MM.1S (cell line): ENCODE results near the gene GCSAM.

Experiments used
- DNase-seq: peaks from one replicate; pipeline ENCODE4 v3.0.0-alpha.2; 2015
- H2AFZ ChIP-seq: fragments of 300-600 bp; sonication (generic); 2 replicates; pipeline ENCODE4 v1.6.0; 2016; ENCODE audit warnings: antibody characterized with exemption, low read length
- H3F3A ChIP-seq: fragments of 300-600 bp; sonication (generic); 2 replicates; pipeline ENCODE4 v1.6.1; 2016; ENCODE audit warnings: mild to moderate bottlenecking, antibody characterized with exemption, low read length, moderate library complexity, mixed read lengths; ENCODE audit not compliant: insufficient read depth
- H3K27ac ChIP-seq: fragments of 300-600 bp; sonication (generic); 2 replicates; pipeline ENCODE4 v1.5.1; 2016; ENCODE audit warnings: mild to moderate bottlenecking, low read length
- H3K27me3 ChIP-seq: fragments of 300-600 bp; sonication (generic); replicated peaks from 2 replicates; pipeline ENCODE4 v1.6.0; 2016; ENCODE audit warnings: low read length; ENCODE audit not compliant: insufficient read depth
- H3K36me3 ChIP-seq: fragments of 300-600 bp; sonication (generic); replicated peaks from 2 replicates; pipeline ENCODE4 v1.6.1; 2016; ENCODE audit warnings: mild to moderate bottlenecking, low read length, mixed read lengths; ENCODE audit not compliant: insufficient read depth
- H3K4me1 ChIP-seq: fragments of 300-600 bp; sonication (generic); 2 replicates; pipeline ENCODE4 v1.6.1; 2016; ENCODE audit warnings: low read length, mixed read lengths
- H3K4me2 ChIP-seq: fragments of 300-600 bp; sonication (generic); 2 replicates; pipeline ENCODE4 v1.6.0; 2016; ENCODE audit warnings: low read depth, low read length
- H3K4me3 ChIP-seq: fragments of 300-600 bp; sonication (generic); 2 replicates; pipeline ENCODE4 v1.5.1; 2016; ENCODE audit warnings: low read length, mixed read lengths
- H3K79me2 ChIP-seq: fragments of 300-600 bp; sonication (generic); 2 replicates; pipeline ENCODE4 v1.6.1; 2016; ENCODE audit warnings: mixed run types, low read length, mixed read lengths
- H3K9ac ChIP-seq: fragments of 300-600 bp; sonication (generic); 2 replicates; pipeline ENCODE4 v1.6.1; 2016; ENCODE audit warnings: low read length, mixed read lengths
- H3K9me2 ChIP-seq: fragments of 300-600 bp; sonication (generic); replicated peaks from 2 replicates; pipeline ENCODE4 v1.6.1; 2016; ENCODE audit warnings: mild to moderate bottlenecking, low read length, mixed read lengths; ENCODE audit not compliant: insufficient read depth
- H3K9me3 ChIP-seq: fragments of 300-600 bp; sonication (generic); replicated peaks from 2 replicates; pipeline ENCODE4 v1.6.1; 2016; ENCODE audit warnings: mild to moderate bottlenecking, low read length, mixed read lengths; ENCODE audit not compliant: insufficient read depth
- H4K20me1 ChIP-seq: fragments of 300-600 bp; sonication (generic); 2 replicates; pipeline ENCODE4 v1.6.1; 2016; ENCODE audit warnings: mild to moderate bottlenecking, low read length, moderate library complexity, mixed read lengths; ENCODE audit not compliant: insufficient read depth
- EZH2 ChIP-seq: fragments of 300-600 bp; sonication (generic); optimal IDR thresholded peaks from 2 replicates; pipeline ENCODE3; 2017; ENCODE audit warnings: low read depth, mild to moderate bottlenecking, antibody characterized with exemption, low read length, mixed read lengths
- EZH2phosphoT487 ChIP-seq: fragments of 300-600 bp; sonication (generic); IDR thresholded peaks from 2 replicates; pipeline ENCODE4 v1.6.1; 2018; ENCODE audit warnings: antibody characterized with exemption, low read length
- TF ChIP-seq, protein P1 (sequence below): fragments of 300-600 bp; sonication (generic); IDR thresholded peaks from 2 replicates; pipeline ENCODE4 v1.5.1; 2016; ENCODE audit warnings: antibody characterized with exemption, low read length, mixed read lengths

GCSAM gene

DNA sequence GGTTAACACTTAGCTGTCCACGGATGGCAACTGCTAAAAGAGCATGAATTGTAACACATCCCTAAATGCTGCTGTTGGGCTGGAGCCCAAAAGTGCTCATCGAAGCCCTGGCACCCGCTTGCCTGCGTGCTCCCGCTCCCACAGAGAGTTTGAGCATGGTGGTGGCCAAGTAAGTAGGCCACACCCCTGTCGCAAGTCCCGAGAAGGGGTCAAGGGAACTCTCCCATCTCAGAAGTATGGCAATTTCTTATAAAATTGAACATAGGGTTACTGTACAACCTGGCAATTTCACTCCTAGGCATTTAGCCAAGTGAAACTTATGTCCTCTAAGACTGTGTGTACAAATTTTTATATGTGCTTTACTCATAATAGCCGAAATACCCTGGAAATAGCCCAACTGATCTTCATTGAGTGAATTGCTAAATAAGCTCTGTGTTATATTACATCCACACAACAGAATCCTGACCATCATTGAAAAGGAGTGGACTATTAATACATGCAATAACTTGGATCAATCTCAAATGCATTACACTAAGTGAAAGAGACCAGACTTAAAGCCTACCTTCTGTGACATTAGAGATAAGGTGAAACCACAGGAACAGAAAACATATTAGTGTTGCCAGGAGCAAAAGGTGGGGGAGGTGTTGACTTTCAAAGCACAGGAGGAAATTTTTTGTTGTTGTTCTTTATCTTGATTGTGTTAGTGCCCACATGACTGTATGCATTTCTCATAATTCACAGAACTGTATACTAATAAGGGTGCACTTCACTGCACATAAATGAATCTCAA, 1.5 kb upstream of the GCSAM start:
- TF ChIP-seq EZH2phosphoT487 (no peak), EZH2 (no peak)
- TF ChIP-seq, protein P1, sequence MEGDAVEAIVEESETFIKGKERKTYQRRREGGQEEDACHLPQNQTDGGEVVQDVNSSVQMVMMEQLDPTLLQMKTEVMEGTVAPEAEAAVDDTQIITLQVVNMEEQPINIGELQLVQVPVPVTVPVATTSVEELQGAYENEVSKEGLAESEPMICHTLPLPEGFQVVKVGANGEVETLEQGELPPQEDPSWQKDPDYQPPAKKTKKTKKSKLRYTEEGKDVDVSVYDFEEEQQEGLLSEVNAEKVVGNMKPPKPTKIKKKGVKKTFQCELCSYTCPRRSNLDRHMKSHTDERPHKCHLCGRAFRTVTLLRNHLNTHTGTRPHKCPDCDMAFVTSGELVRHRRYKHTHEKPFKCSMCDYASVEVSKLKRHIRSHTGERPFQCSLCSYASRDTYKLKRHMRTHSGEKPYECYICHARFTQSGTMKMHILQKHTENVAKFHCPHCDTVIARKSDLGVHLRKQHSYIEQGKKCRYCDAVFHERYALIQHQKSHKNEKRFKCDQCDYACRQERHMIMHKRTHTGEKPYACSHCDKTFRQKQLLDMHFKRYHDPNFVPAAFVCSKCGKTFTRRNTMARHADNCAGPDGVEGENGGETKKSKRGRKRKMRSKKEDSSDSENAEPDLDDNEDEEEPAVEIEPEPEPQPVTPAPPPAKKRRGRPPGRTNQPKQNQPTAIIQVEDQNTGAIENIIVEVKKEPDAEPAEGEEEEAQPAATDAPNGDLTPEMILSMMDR = no peak
- Histone ChIP-seq H4K20me1 (no peaks in the 10 kb centered on the region), H3K27ac (peak overlapping the region; percentile 94), H3K4me2 (peak overlapping the region; percentile 60), H3K27me3 (no peaks in the 10 kb centered on the region), H3K9ac (peak overlapping the region; percentile 26), H3K4me3 (no peak overlapping the region), H3K4me1 (peaks cover 62% of the 10 kb centered on the region), H3K79me2 (peaks cover 27% of the 10 kb centered on the region), H3K9me3 (no peaks in the 10 kb centered on the region), H3F3A (peaks cover 45% of the 10 kb centered on the region), H3K36me3 (no peaks in the 10 kb centered on the region), H2AFZ (no peak overlapping the region), H3K9me2 (no peaks in the 10 kb centered on the region)
- DNase-seq = peak; percentile 63

DNA sequence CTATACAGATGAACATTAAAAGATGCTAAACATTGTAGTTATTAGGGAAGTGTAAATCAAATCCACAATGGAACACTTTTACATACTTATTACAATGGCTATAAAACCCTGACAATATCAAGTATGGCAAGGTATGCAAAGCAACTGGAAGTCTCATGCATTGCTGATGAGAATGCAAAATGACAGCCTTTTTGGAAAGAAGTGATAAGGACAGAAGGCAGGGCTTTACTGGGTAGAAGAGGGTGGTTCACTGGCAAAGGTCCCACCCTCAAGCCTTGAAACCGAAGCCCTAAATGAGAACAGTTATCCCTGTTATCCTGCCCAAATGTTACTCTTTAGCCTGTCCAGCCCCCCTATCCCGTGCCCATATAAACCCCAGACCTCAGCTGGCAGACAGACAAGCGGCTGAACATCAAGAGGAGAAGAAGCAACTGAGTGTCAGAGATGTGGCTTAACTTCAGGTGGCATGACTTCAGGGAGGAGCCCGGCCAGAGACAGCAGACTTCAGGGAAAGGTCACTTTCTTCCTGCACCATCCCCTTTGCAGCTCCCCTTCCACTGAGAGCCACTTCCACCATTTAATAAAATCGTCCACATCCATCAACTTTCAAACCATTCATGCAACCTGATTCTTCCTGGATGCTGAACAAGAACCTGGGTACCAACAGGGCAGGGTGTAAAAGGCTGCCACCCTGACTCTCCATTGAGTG, 732 bp upstream of the GCSAM start:
- H3K79me2 ChIP-seq = peaks cover 27% of the 10 kb centered on the region
- no peaks in the 10 kb centered on the region for H3K36me3 ChIP-seq
- peaks cover 70% of the 10 kb centered on the region for H3K4me1 ChIP-seq
- peak overlapping the region; percentile 68 for H3K4me3 ChIP-seq
- peak overlapping the region; percentile 88 for H3K4me2 ChIP-seq
- no peak for TF ChIP-seq EZH2phosphoT487
- no peak for TF ChIP-seq EZH2
- TF ChIP-seq, protein P1 = no peak
- no peaks in the 10 kb centered on the region for H3K9me2 ChIP-seq
- 0 out of 2 replicates have a peak overlapping the region, but pooled peaks have one; percentile 2 for H2AFZ ChIP-seq
- H3K9me3 ChIP-seq = no peaks in the 10 kb centered on the region
- peak overlapping the region; percentile 80; the same call in 1 of the 2 replicates for H3K9ac ChIP-seq
- no peak for DNase-seq
- H4K20me1 ChIP-seq = no peaks in the 10 kb centered on the region
- H3F3A ChIP-seq = peaks cover 53% of the 10 kb centered on the region
- peak overlapping the region; percentile 94 for H3K27ac ChIP-seq
- no peaks in the 10 kb centered on the region for H3K27me3 ChIP-seq

- H3K9me2 ChIP-seq = no peaks in the 10 kb centered on the region
- peak overlapping the region; percentile 80 for H3K9ac ChIP-seq
- H3K27me3 ChIP-seq = no peaks in the 10 kb centered on the region
- no peaks in the 10 kb centered on the region for H3K9me3 ChIP-seq
- peak overlapping the region; percentile 2 for H2AFZ ChIP-seq
- peaks cover 78% of the 10 kb centered on the region for H3K4me1 ChIP-seq
- peak overlapping the region; percentile 88 for H3K4me2 ChIP-seq
- H3K36me3 ChIP-seq = no peaks in the 10 kb centered on the region
- peaks cover 34% of the 10 kb centered on the region for H3K79me2 ChIP-seq
- no peaks in the 10 kb centered on the region for H4K20me1 ChIP-seq
- peak overlapping the region; percentile 94 for H3K27ac ChIP-seq
- peak overlapping the region; percentile 68 for H3K4me3 ChIP-seq
- DNase-seq = peak; percentile 54
- TF ChIP-seq EZH2 = no peak
- TF ChIP-seq EZH2phosphoT487 = no peak
- TF ChIP-seq, protein P1 = no peak
- H3F3A ChIP-seq = peaks cover 64% of the 10 kb centered on the region
Measured at GRCh38 chr3:112132554-112132953, 494 bp downstream of the GCSAM start.
